GM21360 (cell line): ENCODE data around the gene SEC14L2.

Experiments used
- ATAC-seq: cut with Tn5 transposase; IDR thresholded peaks from one replicate; pipeline ENCODE4 v1.9.1; 2021; ENCODE audit warnings: mild to moderate bottlenecking, moderate library complexity; ENCODE audit not compliant: unreplicated experiment

The SEC14L2 gene

DNA sequence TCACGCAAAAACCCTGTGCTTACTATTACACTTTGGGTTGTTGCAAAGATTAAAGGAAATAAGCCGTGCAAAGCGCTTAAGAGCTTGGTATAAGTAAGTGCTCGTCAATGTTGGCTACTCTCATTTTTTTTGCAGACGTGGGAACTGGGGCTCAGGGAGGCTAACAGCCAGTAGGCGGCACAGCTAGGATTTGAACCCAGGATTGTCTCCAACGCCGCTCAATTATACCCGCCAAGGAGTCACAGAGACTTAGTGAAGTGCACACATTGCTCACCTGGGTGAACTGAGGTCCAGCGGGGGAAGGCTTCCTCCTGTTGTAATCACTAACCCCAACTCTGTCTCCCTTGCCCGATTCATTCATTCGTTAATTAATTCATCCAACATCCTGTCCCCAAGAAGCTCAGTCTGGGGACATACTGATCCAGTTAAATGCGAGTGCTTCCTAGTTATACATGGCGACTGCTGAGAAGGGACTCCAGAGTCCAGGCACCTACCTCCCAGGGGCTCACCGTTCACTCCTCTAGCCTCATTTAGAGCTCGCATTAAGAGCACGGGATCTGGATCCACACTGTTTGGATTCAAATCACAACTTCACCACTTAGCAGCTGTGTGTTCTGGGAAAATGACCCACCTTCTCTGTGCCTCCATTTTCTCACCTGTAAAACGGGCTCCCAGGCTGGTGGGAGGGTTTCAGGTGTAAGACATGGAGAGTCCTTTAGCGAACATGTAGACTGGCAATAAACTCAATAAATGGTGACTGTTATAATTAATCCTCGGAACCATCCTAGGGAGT, 27.9 kb downstream of the SEC14L2 start:
- ATAC-seq = no peak

DNA sequence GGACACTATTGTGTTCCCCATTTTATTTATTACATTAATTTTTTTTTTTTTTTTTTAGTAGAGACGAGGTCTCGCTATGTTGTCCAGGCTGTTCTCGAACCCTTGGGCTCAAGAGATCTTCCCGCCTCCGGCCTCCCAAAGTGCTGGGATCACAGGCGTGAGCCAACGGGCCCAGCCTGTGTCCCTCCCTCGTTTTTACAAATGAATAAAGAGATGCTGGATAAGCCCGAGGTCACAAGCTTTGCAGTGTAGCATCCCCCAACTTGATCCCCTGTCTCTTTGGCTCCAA, 28.5 kb downstream of the SEC14L2 start:
- ATAC-seq = no peak

DNA sequence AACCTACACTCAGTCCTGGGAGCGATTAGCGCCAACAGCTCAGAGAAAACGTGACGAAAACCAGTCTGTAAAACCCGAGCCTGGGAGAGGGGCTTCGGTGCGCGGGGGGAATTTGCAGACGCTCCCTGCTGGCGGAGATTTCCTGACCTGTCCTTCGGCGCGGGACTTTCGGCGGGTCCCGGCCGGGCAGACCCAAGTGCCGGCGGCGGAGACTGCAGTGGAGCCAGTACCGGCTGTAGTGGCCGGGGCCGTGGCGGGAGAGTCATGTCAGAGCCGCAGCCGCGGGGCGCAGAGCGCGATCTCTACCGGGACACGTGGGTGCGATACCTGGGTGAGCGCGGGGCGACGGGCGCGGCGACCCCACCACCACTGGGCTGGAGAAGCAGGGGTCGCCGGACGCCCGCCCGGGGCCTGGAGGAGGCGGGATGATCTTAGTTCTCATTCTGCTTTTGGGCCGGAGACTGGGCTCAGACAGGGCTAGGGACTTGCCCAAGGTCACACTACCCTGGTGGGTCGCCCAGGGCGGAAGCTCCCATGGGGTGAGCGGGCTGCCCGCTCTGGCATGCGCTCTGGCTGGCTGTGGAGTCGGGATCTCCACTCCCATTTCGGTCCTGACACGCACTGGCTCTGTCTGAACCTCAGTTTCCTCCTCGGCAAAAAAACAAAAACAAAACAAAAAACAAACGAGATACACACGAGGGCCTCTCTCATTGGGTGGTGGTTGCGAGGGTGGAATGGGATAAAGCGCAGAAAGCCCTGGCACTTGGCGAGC, 29.0 kb downstream of the SEC14L2 start, which contains the start of gene MTFP1:
MTFP1 (plus strand) TSS at position 153 of the 772 bp plus-strand sequence; CDS start at position 265, 112 bp downstream.
- ATAC-seq = no peak

DNA sequence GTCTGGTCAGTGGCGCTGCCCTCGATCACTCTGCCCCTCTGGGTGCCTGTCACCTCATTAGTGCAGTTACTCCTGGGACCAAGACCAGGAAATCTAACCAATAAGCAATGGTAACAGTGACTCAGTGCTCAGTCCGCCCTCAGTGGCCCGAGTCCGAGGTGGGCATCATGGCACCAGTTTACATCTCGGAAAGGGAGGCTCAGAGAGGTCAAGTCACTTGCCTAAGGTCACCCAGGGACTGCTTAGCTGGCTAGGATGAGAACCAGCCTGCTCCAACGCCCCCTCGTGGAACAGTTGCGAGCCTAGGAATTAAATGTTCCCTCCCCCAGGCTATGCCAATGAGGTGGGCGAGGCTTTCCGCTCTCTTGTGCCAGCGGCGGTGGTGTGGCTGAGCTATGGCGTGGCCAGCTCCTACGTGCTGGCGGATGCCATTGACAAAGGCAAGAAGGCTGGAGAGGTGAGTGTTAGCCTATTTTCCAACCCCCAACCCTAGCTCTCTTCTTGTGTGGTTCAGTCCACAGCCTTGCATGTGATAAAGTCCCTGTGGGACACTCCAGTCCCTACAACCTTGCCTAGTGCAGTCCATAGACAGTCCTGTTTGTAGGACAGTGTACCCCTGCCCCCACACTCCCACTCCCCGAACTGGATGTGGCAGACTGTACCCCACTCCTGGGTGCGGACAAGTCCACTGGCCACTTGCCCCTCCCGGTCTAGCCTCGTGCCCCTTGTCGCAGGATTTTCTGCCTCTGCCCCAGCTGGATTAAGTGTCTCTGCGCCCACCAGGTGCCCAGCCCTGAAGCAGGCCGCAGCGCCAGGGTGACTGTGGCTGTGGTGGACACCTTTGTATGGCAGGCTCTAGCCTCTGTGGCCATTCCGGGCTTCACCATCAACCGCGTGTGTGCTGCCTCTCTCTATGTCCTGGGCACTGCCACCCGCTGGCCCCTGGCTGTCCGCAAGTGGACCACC, 29.9 kb downstream of the SEC14L2 start:
- ATAC-seq = no peak

DNA sequence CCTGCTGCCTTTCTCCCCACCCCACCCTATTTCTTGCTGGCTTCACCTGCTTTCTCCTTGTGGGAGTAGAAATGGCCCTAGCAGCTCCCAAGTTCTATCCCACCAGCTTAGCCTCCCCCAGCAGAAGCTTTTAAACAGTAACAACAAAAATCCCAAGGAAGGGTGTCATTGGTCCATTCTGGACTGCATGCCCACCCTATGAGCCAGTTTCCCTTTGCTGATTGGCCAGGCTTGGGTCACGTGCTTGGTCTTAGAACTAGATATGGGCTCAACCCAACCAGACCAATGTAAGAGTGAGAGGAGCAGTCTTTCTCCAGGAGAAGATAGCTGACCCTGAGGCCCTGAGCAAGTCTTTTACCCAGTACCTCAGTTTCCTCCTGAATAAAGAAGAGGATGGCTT, 31.1 kb downstream of the SEC14L2 start:
- no peak for ATAC-seq

DNA sequence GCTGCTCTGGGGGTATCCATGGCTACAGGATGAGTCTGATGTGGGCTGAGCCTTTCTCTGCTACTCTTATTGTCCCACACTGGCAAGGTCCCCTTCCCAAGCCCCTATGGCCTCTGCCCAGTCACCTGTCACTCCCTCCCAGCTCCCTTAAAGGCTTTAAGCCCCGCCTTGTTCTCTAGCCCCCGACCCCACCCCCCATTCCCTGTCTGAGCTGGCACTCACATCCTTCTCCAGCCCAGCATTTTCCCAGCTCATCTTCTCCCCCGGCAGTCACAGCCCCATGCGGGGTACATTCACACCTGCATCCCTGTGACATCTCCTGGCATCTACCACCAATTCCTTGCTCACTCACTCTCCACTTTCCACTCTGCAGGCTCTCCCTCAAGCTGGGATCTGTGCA, 33.1 kb downstream of the SEC14L2 start:
- no peak for ATAC-seq

DNA sequence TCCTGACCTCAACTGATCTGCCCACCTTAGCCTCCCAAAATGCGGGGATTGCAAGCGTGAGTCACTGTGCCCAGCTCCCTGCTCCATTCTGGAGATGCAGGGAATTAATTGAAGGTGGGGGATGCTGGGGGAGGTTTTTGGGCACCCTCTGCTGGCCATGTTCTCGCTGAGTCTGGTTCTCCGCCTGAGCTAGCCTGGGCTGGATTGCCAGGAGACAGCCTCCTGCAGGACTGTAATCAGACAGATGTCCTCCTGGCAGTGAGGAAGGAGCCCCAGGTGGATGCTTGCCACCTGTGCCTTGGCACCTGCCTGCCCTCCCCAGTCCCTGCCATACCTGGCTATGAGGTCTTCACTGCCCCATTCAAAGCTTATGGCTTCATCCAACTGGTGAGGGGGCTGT, 34.1 kb downstream of the SEC14L2 start:
- ATAC-seq = no peak

DNA sequence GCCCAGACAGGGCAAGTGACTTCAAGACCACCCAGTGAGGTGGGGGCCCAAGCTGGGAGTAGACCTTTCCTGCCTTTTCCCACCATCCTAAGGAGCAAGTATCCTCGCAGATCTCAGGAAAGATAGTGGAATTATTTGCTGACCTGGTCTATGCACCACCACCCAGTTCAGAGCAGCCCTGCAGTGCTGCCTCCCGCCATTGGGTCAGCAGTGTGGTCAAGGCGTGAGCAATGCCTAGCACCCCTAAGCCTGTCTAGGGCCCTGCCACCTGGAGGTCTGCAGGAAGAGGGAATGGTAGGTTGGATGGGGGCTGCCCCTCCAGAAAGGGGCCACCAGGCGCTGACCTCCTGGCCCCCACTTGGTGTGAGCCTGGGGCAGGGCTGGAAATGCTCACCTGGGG, 35.3 kb downstream of the SEC14L2 start:
- no peak for ATAC-seq

DNA sequence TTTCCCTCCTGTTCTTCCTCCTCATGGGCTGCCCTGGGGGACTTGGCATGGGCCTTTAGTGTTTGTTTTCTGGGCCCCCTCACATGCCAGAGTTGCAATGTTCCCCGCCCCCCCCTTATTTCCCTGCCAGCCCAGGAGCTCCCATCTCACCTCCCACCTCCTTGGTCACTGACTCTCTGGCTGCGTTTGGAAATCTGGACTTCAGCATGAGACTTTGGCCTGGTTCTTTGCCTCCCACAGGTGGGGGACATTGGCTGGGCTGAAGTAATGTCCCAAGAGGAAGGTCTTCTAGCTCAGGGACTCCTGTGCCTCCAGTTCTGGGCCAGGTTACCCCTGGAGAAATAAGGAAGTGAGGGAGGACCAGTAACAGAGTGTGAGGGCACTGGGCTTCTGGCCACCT, 35.7 kb downstream of the SEC14L2 start:
- no peak for ATAC-seq

DNA sequence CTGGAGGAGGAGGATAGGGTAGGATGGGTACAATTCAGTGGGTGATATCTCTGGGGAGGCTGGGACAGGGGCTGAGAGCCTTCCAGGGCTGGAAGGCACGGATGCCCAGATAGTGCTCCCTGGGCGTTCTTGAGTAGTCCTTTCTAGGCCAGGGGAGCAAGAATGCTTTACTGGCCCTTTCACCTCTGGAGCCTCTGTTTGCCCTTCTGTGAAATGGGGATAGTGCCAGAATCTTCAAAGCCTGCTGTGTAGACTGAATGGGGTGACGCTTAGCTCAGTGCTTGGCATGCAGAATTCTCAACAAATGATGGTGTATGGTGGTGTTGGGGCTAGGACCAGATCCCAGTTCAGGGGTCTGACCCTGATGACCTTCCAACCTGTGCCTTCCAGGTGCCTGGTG, 36.4 kb downstream of the SEC14L2 start:
- ATAC-seq = no peak

DNA sequence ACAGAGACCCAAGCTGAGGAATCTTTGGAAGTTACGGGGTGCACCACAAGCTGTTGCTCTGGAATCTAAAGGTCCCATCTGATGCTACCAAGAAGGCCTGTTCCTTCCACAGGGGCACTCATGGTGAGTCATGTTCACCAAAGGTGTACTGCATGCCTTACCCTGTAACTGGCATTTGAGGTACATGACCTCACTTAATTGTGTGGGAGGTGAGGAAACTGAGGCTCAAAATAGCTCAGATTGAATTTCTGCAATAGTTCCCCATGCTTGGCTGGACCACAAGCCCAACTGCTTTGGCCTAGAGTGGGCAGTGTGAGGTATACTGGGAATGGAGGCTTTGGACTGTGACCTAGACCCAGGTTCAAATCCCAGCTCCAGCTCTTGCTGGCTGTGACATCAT, 37.0 kb downstream of the SEC14L2 start:
- no peak for ATAC-seq

DNA sequence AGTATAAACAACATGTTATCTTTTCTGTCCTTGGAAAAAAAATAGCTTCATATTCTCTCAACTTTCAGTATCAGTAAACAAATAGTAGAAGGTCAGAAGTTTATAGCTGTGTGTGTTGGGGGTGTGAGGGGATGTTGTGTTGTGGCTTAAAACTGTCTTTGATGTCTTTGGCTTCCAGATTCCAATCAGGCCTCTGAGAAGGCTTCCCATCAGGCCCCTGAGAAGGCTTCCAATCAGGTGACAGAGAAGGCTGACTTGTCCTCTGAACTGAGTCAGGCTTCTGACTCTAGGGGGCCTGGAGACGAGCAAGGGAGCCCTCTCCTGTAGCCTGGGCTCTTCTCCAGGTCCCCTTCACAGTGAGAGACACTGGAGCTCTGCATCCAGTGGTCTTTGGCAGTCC, 38.0 kb downstream of the SEC14L2 start:
- ATAC-seq = no peak

DNA sequence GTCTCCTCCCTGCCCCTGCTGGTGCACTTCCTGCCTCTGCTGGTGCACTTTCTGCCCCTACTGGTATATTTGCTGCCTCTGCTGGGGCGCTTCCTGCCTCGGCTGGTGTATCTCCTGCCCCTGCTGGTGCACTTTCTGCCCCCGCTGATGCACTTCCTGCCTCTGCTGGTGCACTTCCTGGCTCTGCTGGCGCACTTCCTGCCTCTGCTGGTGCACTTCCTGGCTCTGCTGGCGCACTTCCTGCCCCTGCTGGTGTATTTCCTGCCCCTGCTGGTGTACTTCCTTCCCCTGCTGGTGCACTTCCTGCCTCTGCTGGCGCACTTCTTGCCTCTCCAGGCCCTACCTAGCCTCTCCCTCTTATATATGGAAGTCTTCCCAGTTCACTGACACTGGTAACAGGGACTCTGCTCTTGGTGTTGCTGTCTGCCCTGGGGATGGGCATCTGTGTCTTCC, 38.9 kb downstream of the SEC14L2 start:
- ATAC-seq = no peak

DNA sequence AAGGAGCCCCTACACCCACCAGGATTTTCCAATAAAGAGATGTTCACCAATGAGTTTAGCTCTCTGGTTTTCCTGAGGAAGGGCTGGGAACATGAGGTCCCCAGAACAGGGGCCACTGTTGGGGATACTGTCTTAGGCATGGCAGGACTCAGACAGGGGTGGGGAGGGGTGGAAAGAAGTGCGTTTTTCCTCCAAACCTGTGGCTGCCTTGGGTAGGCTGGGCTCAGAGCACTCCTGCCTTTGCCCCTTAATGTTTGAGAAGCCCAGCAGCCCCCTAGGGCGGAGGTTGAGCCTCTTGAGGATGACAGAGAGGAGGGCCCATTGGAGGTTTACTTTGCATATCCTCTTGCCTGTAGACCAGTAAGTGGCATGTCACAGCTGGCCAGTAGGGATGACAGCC, 39.4 kb downstream of the SEC14L2 start:
- no peak for ATAC-seq

DNA sequence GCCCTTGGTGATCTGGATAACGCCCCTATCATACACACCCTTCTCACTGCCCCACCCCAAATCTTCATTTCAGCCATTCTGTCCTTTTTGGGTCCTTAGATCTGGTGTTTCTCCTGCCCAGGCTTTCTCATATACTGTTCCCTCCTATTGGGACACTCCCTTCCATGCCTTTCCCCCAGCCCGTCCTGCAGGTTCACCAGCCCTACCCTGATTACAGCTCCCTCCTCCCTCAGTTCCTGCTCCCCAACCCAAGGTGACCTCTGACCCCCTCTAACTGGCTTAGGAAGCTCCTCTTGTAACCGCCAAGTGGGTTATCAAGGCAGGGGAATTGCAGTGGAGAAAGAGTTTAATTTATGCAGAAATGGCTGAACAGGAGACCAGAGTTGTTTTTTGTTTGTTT, 41.7 kb downstream of the SEC14L2 start:
- ATAC-seq = no peak

DNA sequence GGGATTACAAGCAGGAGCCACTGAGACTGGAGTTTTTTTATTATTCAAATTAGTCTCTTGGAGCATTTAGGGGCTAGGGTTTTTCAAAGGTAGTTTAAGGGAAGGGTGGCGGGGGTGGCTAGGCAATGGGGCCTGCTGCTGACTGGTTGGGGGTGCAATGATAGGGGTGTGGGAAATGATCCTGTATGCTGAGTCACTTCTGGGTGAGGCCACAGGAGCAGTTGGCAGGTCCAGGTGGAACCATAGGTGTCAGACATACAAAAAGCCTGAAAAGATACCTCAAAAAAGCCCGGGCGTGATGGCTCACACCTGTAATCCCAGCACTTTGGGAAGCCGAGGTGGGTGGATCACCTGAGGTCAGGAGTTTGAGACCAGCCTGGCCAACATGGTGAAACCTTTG, 42.4 kb downstream of the SEC14L2 start:
- ATAC-seq = no peak

DNA sequence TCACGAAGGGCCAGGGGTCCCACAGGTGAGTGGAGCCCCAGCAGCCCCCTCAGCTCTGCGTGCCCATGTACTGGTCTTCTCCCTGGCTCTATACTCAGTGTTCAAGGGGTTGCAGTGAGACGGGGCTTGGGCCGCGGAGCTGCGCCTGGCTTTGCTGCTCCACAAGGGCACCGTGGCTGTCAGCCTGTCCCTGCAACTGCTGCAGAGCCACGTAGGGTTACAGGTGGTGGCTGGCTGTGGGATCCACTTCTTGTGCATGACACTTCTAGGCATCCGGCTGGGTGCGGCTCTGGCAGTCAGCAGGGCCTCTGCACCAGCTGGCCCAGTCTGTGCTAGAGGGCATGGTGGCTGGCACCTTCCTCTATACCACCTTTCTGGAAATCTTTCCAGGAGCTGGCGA, 43.0 kb downstream of the SEC14L2 start:
- ATAC-seq = no peak

DNA sequence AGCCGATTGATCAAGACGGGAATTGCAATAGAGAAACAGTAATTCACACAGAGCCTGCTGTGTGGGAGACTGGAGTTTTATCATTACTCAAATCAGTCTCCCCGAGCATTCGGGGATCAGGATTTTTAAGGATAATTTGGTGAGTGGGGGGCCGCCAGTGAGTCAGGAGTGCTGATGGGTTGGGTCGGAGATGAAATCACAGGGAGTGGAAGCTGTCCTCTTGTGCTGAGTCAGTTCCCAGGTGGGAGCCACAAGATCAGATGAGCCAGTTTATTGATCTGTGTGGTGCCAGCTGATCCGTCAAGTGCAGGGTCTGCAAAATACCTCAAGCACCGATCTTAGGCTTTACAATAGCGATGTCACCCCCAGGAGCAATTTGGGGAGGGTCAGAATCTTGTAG, 44.3 kb downstream of the SEC14L2 start:
- ATAC-seq = no peak

DNA sequence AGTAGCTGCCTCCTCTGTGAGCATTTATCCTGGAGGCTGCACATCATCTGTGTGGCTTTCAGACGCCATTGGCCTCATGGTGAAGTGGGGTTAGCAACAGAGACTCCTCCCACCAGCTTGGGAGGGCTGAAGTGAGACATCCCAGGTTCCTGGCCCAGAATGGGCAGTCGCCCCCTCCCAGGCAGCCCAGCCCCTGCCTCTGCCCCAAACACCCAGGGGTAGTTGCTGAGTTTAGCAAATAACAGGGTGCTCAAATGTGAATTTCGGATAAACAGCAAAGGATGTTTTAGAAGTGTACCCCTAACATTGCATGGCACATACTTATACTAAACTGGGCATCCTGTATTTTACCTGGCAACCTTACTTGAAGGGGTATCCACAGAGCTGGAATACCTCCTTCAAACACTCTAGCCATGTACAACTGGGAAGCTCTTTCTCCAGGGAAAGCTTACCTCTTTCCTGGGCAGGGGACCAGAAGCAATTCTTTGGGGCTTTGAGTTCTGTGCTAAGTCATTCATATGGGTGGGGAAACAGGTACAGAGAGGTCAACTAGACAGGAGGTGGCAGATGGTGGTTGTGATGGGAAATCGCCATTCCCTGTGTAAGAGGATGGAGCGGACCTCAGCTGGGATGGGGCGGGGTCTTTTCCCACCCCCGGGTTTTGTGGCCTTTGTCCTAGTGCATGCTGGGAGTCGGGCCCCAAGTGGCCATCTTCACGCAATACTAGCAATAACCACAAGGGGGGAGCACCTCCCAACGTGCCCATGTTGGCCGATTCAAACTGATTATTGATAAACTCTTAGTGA, 48.0 kb downstream of the SEC14L2 start:
- ATAC-seq = no peak

DNA sequence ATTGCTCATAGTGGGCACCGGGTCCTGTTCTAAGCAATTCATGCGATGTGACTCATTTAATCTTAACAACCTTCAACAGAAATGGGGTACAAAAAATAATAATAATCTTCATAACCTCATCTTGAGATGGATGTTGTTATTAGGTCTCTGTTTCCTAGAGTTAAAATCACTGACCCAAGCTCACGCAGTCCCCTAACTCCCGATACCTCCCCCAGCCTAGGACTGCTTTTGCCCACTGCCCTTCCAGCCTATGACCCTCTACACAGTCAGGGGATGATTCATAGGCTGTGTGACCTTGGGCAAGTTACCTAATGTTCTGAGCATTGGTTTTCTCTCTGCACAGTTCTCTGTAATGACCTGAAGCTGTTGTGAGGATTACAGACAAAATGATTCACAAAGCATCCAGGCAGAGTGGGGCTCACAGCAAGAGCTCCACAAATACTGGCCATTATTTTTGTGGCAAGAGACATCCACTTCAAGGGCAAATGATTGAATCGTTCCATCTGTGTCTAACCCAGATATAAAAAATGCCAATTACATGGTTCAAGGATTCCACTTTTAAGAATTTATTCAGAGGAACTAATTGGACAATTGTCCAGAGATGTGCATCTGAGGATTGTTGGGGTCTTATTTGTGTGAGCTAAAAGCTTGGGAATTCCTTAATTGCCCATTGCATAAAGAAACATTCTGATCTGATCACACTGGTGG, 48.8 kb downstream of the SEC14L2 start:
- ATAC-seq = no peak
